Measurements from ENCODE around the gene PCDHB5. TPM values are rescaled to one million over a fixed set of nuclear protein-coding genes. Genes with fewer than 3 reads are reported as not detected.

Gene PCDHB5
- total RNA-seq, 1 experiment from 2014 or later = 2.9 TPM

DNA sequence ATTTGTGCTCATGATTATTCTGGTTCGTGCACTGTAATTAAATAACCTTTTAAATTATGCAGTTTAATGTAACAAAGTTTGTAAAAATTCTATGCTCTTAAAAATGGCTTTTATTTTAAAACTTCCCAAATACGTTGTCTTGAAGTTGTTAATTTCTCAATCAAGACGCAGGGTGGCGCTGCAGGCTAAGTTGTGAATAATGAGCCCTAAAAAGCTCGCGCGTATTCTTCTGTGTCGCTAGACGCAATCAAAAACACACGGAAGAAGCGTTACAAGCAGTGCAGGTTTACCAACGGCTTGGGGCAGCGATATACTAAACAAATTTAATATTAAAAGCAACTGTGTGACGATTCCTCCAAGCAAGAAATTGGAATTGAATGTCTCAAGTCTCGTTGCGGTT, 13.4 kb upstream of the PCDHB5 start, which contains the start of gene PCDHB4:
PCDHB4 (plus strand) TSS at position 256 of the 400 bp plus-strand sequence. CDS start 181 bp downstream, outside the sequence.
- no peak within 1 kb of the TSS for H3K9ac ChIP-seq (ENCODE audit: extremely low read depth, insufficient read length, low read length)
- Mint-ChIP-seq H3K27ac (no peak within 1 kb of the TSS), H3K27me3 (ENCODE audit: low read depth) (no peaks in the 10 kb centered on the region), H3K9me3 (peaks cover 12 to 19% of the 10 kb centered on the region in 2 experiments), H3K36me3 (ENCODE audit: insufficient read depth in 1 of 3, low read depth in 3 of 3) (peaks cover 11 to 27% (median 14%) of the 10 kb centered on the region in 3 experiments), H3K4me1 (peaks cover 0 to 4% of the 10 kb centered on the region in 2 experiments; a peak in 1 of 4 replicates), H3K4me3 (peak within 1 kb of the TSS in 1 of 2 experiments; percentile 34; a peak in 1 of 5 replicates)
- no peak within 1 kb of the TSS for H3K23ac ChIP-seq (ENCODE audit: insufficient read length, low read depth, low read length)
- no peak within 1 kb of the TSS for H3K4ac ChIP-seq (ENCODE audit: low read depth, low read length)
- H2BK120ac ChIP-seq (ENCODE audit: low read depth, low read length, poor library complexity, severe bottlenecking) = no peak within 1 kb of the TSS
- H3K79me1 ChIP-seq (ENCODE audit: insufficient read depth, low read depth, low read length, poor library complexity, severe bottlenecking) = no peaks in the 10 kb centered on the region
- H4K91ac ChIP-seq (ENCODE audit: insufficient read length, low read depth, low read length) = no peak within 1 kb of the TSS
- no peak within 1 kb of the TSS for H3K27ac ChIP-seq (ENCODE audit: insufficient read length, low read depth, low read length)
- no peaks in the 10 kb centered on the region for H4K20me1 ChIP-seq (ENCODE audit: control insufficient read depth, insufficient read depth, insufficient read length)
- no CpG with 5 or more reads among the region's 16 CpGs for WGBS (ENCODE audit: extremely low coverage, insufficient read length, low lambda C conversion rate)
- TF ChIP-seq, protein P1, sequence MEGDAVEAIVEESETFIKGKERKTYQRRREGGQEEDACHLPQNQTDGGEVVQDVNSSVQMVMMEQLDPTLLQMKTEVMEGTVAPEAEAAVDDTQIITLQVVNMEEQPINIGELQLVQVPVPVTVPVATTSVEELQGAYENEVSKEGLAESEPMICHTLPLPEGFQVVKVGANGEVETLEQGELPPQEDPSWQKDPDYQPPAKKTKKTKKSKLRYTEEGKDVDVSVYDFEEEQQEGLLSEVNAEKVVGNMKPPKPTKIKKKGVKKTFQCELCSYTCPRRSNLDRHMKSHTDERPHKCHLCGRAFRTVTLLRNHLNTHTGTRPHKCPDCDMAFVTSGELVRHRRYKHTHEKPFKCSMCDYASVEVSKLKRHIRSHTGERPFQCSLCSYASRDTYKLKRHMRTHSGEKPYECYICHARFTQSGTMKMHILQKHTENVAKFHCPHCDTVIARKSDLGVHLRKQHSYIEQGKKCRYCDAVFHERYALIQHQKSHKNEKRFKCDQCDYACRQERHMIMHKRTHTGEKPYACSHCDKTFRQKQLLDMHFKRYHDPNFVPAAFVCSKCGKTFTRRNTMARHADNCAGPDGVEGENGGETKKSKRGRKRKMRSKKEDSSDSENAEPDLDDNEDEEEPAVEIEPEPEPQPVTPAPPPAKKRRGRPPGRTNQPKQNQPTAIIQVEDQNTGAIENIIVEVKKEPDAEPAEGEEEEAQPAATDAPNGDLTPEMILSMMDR (conservative IDR thresholded peaks at IDR 0.05) = peak; percentile 84
- H3T11ph ChIP-seq (ENCODE audit: low read length) = no peak within 1 kb of the TSS
- H2BK12ac ChIP-seq (ENCODE audit: insufficient read length, low read depth, low read length) = no peak within 1 kb of the TSS
- no peaks in the 10 kb centered on the region for H3K79me2 ChIP-seq (ENCODE audit: insufficient read depth, low read length)
- H3K23me2 ChIP-seq (ENCODE audit: insufficient read length, low read depth, low read length, poor library complexity, severe bottlenecking) = no peaks in the 10 kb centered on the region
- H3K14ac ChIP-seq (ENCODE audit: insufficient read depth, low read length) = no peak within 1 kb of the TSS
- H3K18ac ChIP-seq (ENCODE audit: insufficient read length, low read depth, low read length) = no peak within 1 kb of the TSS
- H2BK15ac ChIP-seq (ENCODE audit: low read depth, low read length) = no peak within 1 kb of the TSS
- no peak within 1 kb of the TSS for H4K8ac ChIP-seq (replicated peaks; ENCODE audit: insufficient read length, low read depth, low read length)
- no peak within 1 kb of the TSS for H2BK20ac ChIP-seq (ENCODE audit: low read depth, low read length, poor library complexity, severe bottlenecking)
- no peak within 1 kb of the TSS for H2BK5ac ChIP-seq (ENCODE audit: insufficient read length, low read length)
- no peaks in the 10 kb centered on the region for H3K4me1 ChIP-seq (ENCODE audit: insufficient read depth, low read length)
- no peak within 1 kb of the TSS for H3K4me2 ChIP-seq (ENCODE audit: insufficient read depth, insufficient read length, low read length)
- no peak within 1 kb of the TSS for H2AK5ac ChIP-seq (ENCODE audit: insufficient read length, low read length)
- no peaks in the 10 kb centered on the region for H3K9me3 ChIP-seq (ENCODE audit: control insufficient read depth, low read depth, low read length)
- no peak within 1 kb of the TSS for H3K56ac ChIP-seq (ENCODE audit: insufficient read length, low read depth, low read length)
- H3K27me3 ChIP-seq (ENCODE audit: insufficient read depth, low read length) = no peaks in the 10 kb centered on the region
- no peak within 1 kb of the TSS for H2AFZ ChIP-seq (ENCODE audit: low read length)
- no peak within 1 kb of the TSS for H4K5ac ChIP-seq (ENCODE audit: insufficient read length, low read depth, low read length)
- DNase-seq = peak; percentile 51

Measured in H9 (cell line).